ELR (cell line): Measurements from ENCODE around the gene GLIS1.

Experiments
- DNase-seq: peaks from one replicate; pipeline ENCODE4 v3.0.0-alpha.2; 2015; ENCODE audit warnings: low read depth

The GLIS1 gene

GRCh38 chr1:53638360-53639035 lies 100.5 kb downstream of the GLIS1 start:
- DNase-seq = no peak

- DNase-seq = no peak
These were observed 101.2 kb downstream of the GLIS1 start for GRCh38 chr1:53637511-53638359.

DNA sequence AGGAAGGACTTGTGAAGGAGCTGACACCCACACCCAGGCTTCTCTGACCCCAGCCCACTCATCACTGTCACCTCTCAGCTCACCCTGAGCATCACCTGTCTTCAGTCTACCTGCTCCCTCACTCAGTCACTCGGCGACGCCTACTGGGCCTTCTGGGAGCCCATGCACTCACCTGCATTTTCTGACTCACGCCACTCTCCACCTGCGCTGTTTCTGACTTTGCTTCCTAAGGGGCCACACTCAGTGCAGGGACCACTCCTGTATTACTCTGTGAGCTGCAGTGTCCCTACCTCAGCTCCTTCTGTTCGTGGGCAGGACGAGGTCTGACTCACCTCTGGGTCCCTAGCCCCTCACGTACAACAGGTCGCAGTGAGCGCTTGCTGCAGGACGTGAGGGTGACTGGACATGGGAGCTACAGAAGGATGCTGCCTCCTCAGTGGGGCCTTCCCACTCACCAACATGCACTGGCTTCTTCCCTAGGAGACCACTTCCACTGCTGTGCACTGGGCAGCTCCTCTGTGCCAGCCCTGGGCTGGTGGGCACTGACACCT lies 102.3 kb downstream of the GLIS1 start:
- no peak for DNase-seq

DNA sequence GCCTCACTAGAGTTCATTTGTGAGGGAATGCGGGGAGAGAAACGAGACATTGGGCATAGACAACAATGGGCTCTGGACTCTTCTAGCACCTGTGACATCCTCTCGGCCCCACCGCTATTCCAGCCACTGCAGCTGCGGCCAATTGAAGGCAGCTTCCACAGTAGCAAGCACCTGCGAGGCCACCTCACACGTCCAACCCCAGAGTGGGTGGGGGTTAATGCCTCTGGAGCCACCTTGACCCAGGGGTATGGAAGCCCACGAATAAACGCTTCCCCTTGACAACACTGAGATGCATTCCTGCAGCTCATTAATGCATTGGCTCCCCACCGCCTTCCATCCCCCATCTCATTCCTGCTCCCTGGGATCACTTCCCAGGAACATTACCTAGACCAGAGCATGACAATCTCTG lies 104.4 kb downstream of the GLIS1 start:
- no peak for DNase-seq

DNA sequence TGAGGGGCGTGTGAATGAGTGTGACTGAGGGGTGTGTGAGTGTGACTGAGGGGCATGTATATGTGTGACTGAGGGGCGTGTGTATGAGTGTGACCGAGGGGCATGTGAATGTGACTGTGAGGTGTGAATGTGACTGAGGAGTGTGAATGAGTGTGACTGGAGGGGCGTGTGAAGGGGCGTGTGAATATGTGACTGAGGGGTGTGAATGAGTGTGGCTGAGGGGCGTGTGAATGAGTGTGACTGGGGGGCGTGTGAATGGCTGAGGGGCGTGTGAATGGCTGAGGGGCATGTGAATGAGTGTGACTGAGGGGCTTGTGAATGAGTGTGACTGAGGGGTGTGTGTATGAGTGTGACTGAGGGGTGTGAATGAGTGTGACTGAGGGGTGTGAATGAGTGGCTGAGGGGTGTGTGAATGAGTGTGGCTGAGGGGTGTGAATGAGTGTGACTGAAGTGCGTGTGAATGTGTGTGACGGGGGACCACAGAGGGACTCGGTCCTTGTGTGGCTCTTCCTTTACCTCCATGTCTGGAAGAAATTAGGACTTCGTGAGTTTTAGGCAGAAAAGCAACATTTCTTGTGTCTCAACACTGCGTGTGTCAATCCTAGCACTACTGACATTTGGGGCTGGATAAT lies 105.8 kb downstream of the GLIS1 start:
- DNase-seq = no peak

DNA sequence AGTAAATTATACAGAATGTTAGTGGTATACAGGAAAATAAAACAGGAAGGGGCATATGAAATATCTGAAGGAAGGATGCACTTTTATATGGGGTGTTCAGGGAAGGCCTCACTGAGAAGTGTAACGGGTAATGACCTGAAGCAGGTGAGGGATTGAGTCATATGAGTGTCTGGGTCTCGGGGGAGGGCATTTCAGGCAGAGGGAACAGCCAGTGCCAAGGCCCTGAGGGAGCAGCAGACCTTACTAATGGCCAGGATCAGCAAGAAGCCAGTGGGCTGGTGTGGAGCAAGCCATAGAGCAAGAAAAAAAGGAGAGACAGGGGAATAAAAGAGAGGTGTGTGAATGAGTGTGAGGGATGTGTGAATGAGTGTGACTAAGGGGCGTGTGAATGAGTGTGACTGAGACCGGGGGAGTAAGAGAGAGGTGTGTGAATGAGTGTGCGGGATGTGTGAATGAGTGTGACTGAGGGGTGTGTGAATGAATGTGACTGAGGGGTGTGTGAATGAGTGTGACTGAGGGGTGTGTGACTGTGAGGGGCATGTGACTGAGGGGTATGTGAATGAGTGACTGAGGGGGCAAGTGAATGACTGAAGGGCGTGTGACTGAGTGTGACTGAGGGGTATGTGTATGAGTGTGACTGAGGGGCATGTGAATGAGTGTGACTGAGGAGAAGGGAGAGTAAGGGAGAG lies 107.2 kb downstream of the GLIS1 start:
- DNase-seq = no peak

- no peak for DNase-seq
These were observed 109.8 kb downstream of the GLIS1 start for GRCh38 chr1:53629101-53629691.

DNA sequence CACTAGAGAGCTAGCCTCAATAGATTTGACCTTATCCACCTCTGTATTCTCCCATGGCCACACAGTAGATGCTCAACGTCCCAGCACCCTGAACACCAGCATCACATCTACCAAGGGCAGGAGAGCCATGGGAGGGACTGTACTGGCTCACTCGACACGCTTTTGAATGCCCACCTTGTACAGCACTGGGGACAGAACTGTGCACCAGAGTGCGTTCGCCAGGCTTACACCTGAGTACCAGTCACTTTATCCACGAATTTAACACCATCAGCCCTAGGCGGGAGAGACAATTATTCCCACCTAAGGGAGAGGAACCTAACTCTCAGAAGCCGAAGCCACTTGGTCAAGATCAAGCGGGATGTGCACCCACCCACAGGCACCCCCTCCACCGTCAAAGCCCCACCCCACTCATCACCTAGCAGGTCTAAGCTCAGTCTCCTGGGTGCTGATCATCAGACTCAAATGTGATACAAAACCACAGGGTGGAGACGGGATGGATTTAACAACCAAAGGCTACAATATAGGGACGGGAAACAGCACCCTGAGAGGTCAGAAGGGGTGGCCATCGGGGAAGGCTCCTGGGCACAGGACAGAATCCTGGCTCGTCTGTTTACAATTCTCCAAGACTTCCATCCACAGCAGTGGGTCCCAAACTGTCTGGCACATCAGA lies 110.5 kb downstream of the GLIS1 start:
- no peak for DNase-seq

GRCh38 chr1:53627666-53628065 lies 111.3 kb downstream of the GLIS1 start:
- DNase-seq = no peak

- DNase-seq = no peak
These were observed 111.9 kb downstream of the GLIS1 start for GRCh38 chr1:53627031-53627430.

- no peak for DNase-seq
These were observed 112.3 kb downstream of the GLIS1 start for GRCh38 chr1:53626616-53627015.

- no peak for DNase-seq
These were observed 113.0 kb downstream of the GLIS1 start for GRCh38 chr1:53625766-53626520.

DNA sequence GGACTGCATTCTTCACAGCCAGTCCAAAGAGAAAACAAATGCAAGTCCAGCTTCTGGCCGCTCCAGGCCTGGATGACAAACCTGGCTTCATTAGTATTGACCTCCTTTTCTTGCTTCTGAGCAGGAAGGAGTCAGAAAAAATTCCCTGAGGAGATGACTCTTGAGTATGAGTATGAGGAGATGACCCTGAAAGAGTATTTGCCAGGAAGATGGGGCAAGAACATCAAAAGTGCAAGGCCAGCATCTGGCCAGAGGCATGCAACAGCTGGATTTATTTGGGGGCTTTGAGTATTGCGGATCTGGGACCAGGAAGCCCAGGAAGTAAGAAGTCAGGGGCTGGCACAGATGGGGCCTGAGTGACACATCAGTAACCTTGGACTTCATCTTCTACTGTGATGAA lies 113.9 kb downstream of the GLIS1 start:
- DNase-seq = peak; percentile 13

GRCh38 chr1:53622531-53622930 lies 116.4 kb downstream of the GLIS1 start:
- DNase-seq = no peak

GRCh38 chr1:53621144-53621543 lies 117.8 kb downstream of the GLIS1 start:
- no peak for DNase-seq

DNA sequence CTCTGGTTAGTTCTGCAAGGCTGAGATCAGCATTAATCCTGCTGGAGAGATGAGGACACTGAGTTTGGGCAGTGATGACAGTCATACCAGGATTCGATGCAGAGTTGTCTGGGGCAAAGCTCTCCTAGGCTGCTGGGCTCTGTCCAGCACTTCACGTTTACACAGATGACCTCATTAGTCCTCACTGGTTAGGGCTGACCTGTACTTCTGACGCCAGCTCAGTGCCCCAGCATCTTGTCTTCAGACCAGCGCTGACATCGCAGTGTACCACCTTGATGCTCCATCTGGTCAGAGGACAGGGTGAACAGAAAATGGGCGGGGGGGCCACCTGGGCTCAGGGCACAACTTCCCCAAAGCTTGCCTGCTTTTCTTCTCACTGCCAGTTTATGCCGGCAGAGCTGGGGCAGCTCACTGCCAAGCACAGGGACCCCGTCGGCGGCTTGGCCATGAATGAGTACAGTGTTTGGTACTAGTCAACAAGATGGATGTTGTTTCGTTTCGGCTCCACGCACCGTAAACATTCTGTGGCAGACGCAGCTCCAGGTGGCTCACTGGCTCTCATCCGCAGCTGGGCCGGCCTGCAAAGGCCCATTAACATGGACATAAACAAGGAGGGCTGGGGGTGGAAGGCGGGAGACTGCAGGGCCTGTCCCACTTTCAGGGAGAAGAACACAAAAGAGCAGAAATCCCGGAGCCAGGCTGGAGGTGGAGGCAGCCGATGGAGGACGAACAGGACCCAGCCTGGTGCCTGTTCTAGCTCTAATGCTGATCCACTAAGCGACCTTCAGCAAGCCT lies 118.7 kb downstream of the GLIS1 start:
- DNase-seq = peak; percentile 29

DNA sequence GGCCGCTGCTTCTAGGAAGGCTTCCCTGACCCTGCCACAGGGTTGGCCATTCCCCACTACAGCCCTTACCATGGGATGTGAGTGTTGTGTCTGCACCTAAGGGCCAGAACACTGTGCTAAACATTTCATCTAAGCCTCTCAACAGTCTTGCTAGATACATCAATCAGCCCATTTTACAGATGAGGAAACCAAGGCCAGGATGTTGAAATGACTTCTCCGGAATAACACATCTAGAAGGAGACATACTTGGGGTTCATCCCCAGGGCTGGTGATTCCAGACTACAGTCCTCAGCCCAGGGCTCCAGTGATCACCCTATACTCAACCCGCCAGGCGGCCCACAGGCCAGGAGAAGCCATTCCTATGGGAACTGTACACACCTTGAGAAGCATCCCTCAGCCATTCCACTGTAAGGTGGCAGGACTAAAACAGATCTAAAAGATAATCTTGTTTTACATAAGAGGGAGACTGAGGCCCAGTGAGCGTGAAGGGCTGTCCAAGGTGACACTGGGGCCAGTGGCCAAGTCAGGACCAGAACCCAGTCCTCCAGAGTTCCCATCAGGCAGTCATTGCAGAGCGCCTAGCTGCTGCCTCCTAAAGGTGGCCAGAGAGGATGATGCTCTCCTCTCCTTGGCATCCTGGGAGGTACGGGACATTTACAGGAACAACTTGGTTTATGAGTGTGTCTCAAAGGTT lies 119.5 kb downstream of the GLIS1 start:
- DNase-seq = no peak

GRCh38 chr1:53618500-53619366 lies 120.2 kb downstream of the GLIS1 start:
- DNase-seq = no peak
